H1 (cell line): Measurements from ENCODE around the gene STIM2. TPM values are rescaled to one million over a fixed set of nuclear protein-coding genes. Genes with fewer than 3 reads are reported as not detected.

Experiments
- CTCF ChIA-PET: fragments of 300-600 bp; sonication (Branson Sonifier 250); formaldehyde crosslinking; loops from one replicate; lab custom pipeline; 2021; ENCODE audit not compliant: partially characterized antibody; lab: Charles Lee
- POLR2A ChIA-PET: fragments of 300-600 bp; sonication (Branson Sonifier 250); formaldehyde crosslinking; loops from one replicate; lab custom pipeline; 2021; ENCODE audit warnings: inconsistent platforms; ENCODE audit not compliant: partially characterized antibody; lab: Charles Lee
- DNase-seq, 2 experiments: peaks; one replicate each; pipeline versions ENCODE4 v3.0.0 to v3.0.0-alpha.2; 2010 to 2022; ENCODE audit warnings: low spot score in 2 of 2, low read depth in 1 of 2, mixed read lengths in 1 of 2
- FAIRE-seq: peaks from 2 replicates; lab custom pipeline; 2011; peaks lifted over from hg19 to GRCh38; lab: Jason Lieb, UNC
- H2AFZ ChIP-seq: 2 replicates; pipeline ENCODE4 v1.8.1; 2012; ENCODE audit warnings: low read length, inconsistent platforms
- H2AK5ac ChIP-seq: 2 replicates; pipeline ENCODE4 v1.6.1; 2013; ENCODE audit warnings: low read depth, low read length
- H2BK120ac ChIP-seq: replicated peaks from 2 replicates; pipeline ENCODE3; 2013; ENCODE audit warnings: low read depth, low read length, inconsistent platforms
- H2BK12ac ChIP-seq: 2 replicates; pipeline ENCODE4 v1.6.1; 2013; ENCODE audit warnings: low read depth, low read length
- H2BK15ac ChIP-seq: 2 replicates; pipeline ENCODE4 v1.6.1; 2013; ENCODE audit warnings: low read length
- H2BK20ac ChIP-seq: 2 replicates; pipeline ENCODE4 v1.6.1; 2013; ENCODE audit warnings: low read length
- H2BK5ac ChIP-seq: 2 replicates; pipeline ENCODE4 v1.6.1; 2013; ENCODE audit warnings: low read depth, low read length
- H3K14ac ChIP-seq: 2 replicates; pipeline ENCODE4 v1.6.1; 2013; ENCODE audit warnings: inconsistent platforms; ENCODE audit not compliant: insufficient read length
- H3K18ac ChIP-seq: 2 replicates; pipeline ENCODE4 v1.6.1; 2013; ENCODE audit warnings: low read length; ENCODE audit errors: extremely low read depth
- H3K23ac ChIP-seq: 2 replicates; pipeline ENCODE4 v1.6.1; 2013; ENCODE audit warnings: inconsistent platforms; ENCODE audit not compliant: insufficient read length
- H3K23me2 ChIP-seq: 2 replicates; pipeline ENCODE4 v1.6.1; 2013; ENCODE audit warnings: low read depth, low read length
- H3K27ac ChIP-seq: 2 replicates; pipeline ENCODE4 v1.6.1; 2011; ENCODE audit warnings: low read depth, low read length, inconsistent platforms
- H3K27me3 ChIP-seq, 4 experiments: replicated peaks in 1 of 4; 1 replicate in 1 of 4; 2 replicates in 3 of 4; pipeline versions ENCODE4 v1.6.1 to v1.8.1; 2011 to 2013; ENCODE audit warnings: low read length in 3 of 4, mild to moderate bottlenecking in 3 of 4, inconsistent platforms in 2 of 4, mixed read lengths in 2 of 4, moderate library complexity in 1 of 4; ENCODE audit not compliant: control insufficient read depth in 3 of 4, insufficient read depth in 3 of 4; ENCODE audit errors: extremely low read depth in 1 of 4
- H3K36me3 ChIP-seq, 4 experiments: 2 replicates each; pipeline versions ENCODE4 v1.6.1 to v1.8.1; 2011 to 2013; ENCODE audit warnings: mild to moderate bottlenecking in 4 of 4, low read length in 3 of 4, moderate library complexity in 2 of 4, control low read depth in 1 of 4, inconsistent platforms in 1 of 4; ENCODE audit not compliant: insufficient read depth in 4 of 4, control insufficient read depth in 2 of 4
- H3K4ac ChIP-seq: replicated peaks from 2 replicates; pipeline ENCODE3; 2013; ENCODE audit warnings: low read length, low read depth, mixed read lengths, inconsistent platforms; ENCODE audit not compliant: insufficient read length
- H3K4me1 ChIP-seq, 4 experiments: replicated peaks in 1 of 4; 1 replicate in 1 of 4; 2 replicates in 3 of 4; pipeline versions ENCODE4 v1.6.1 to v1.8.1; 2011 to 2013; ENCODE audit warnings: low read length in 3 of 4, inconsistent platforms in 2 of 4, mixed read lengths in 1 of 4; ENCODE audit not compliant: insufficient read depth in 4 of 4, control insufficient read depth in 3 of 4
- H3K4me2 ChIP-seq, 2 experiments: 2 replicates each; pipeline versions ENCODE4 v1.6.1 to v1.8.1; 2011 to 2013; ENCODE audit warnings: low read depth in 2 of 2, low read length in 2 of 2, control low read depth in 1 of 2, inconsistent platforms in 1 of 2, mild to moderate bottlenecking in 1 of 2; ENCODE audit not compliant: insufficient read depth in 1 of 2
- H3K4me3 ChIP-seq, 4 experiments: fragments of 200-600, 300-600 bp in 1 of 4; sonication (generic), shearing (Covaris generic), sonication (Bioruptor Twin) in 1 of 4; 2 replicates each; pipeline versions ENCODE4 v1.5.1 to v1.8.1; 2011 to 2016; ENCODE audit warnings: low read length in 4 of 4, low read depth in 3 of 4, control low read depth in 2 of 4, inconsistent platforms in 2 of 4, mild to moderate bottlenecking in 2 of 4, mixed read lengths in 1 of 4, moderate library complexity in 1 of 4; ENCODE audit not compliant: insufficient read depth in 2 of 4; ENCODE audit errors: extremely low read depth in 1 of 4
- H3K56ac ChIP-seq: replicated peaks from 2 replicates; pipeline ENCODE3; 2013; ENCODE audit warnings: low read depth, mild to moderate bottlenecking, mixed read lengths, low read length, inconsistent platforms; ENCODE audit not compliant: insufficient read length
- H3K79me1 ChIP-seq: 2 replicates; pipeline ENCODE4 v1.6.1; 2013; ENCODE audit warnings: low read depth, low read length, control low read depth
- H3K79me2 ChIP-seq, 2 experiments: 2 replicates each; pipeline versions ENCODE4 v1.6.1 to v1.8.1; 2012 to 2013; ENCODE audit warnings: low read length in 2 of 2, mild to moderate bottlenecking in 2 of 2, inconsistent platforms in 1 of 2; ENCODE audit not compliant: insufficient read depth in 2 of 2, control insufficient read depth in 1 of 2
- H3K9ac ChIP-seq, 4 experiments: replicated peaks in 1 of 4; 1 replicate in 1 of 4; 2 replicates in 3 of 4; pipeline versions ENCODE4 v1.6.1 to v1.8.1; 2011 to 2013; ENCODE audit warnings: low read depth in 3 of 4, low read length in 3 of 4, control low read depth in 2 of 4, mild to moderate bottlenecking in 2 of 4, moderate library complexity in 2 of 4, inconsistent platforms in 1 of 4; ENCODE audit errors: extremely low read depth in 1 of 4
- H3K9me3 ChIP-seq, 2 experiments: 2 replicates each; pipeline versions ENCODE4 v1.6.1 to v1.8.1; 2012 to 2013; ENCODE audit warnings: mild to moderate bottlenecking in 2 of 2, moderate library complexity in 2 of 2, control low read depth in 1 of 2, inconsistent platforms in 1 of 2, low read depth in 1 of 2, low read length in 1 of 2, mixed read lengths in 1 of 2; ENCODE audit not compliant: insufficient read depth in 2 of 2
- H4K20me1 ChIP-seq, 2 experiments: replicated peaks in 1 of 2; 2 replicates each; pipeline versions ENCODE3 to v1.8.1; 2011 to 2013; ENCODE audit warnings: inconsistent platforms in 2 of 2, low read length in 2 of 2, mild to moderate bottlenecking in 1 of 2; ENCODE audit not compliant: insufficient read depth in 2 of 2, control insufficient read depth in 1 of 2
- H4K5ac ChIP-seq: 2 replicates; pipeline ENCODE4 v1.6.1; 2013; ENCODE audit warnings: low read length, low read depth, mixed read lengths, inconsistent platforms; ENCODE audit not compliant: insufficient read length
- H4K8ac ChIP-seq: 2 replicates; pipeline ENCODE4 v1.8.0; 2013; ENCODE audit warnings: mild to moderate bottlenecking, moderate library complexity, low read length, inconsistent platforms; ENCODE audit not compliant: insufficient read depth; ENCODE audit errors: extremely low read depth
- H4K91ac ChIP-seq: replicated peaks from 2 replicates; pipeline ENCODE3; 2013; ENCODE audit warnings: low read length, mixed read lengths, inconsistent platforms; ENCODE audit not compliant: insufficient read length
- ASH2L ChIP-seq: fragments of 200-600, 300-600 bp; sonication (generic); IDR thresholded peaks from one replicate; pipeline ENCODE4 v1.7.1; 2017; ENCODE audit warnings: low read length
- BRCA1 ChIP-seq: IDR thresholded peaks from 2 replicates; pipeline ENCODE4 v1.6.1; 2012; ENCODE audit warnings: low read depth, low read length, improper control_type of control experiment
- CBX8 ChIP-seq: fragments of 300-800, 300-1000 bp; sonication (generic); IDR thresholded peaks from 2 replicates; pipeline ENCODE4 v1.7.1; 2016; ENCODE audit warnings: low read depth, low read length, borderline replicate concordance
- EGR1 ChIP-seq: IDR thresholded peaks from 2 replicates; pipeline ENCODE4 v1.6.1; 2011; ENCODE audit warnings: low read depth, low read length, borderline replicate concordance
- MAFK ChIP-seq: IDR thresholded peaks from 2 replicates; pipeline ENCODE4 v1.6.1; 2012; ENCODE audit warnings: low read depth, mild to moderate bottlenecking, improper control_type of control experiment, low read length
- NANOG ChIP-seq: IDR thresholded peaks from 2 replicates; pipeline ENCODE4 v1.6.1; 2011; ENCODE audit warnings: low read length, low read depth, mild to moderate bottlenecking, inconsistent platforms; ENCODE audit not compliant: insufficient read depth, poor library complexity, severe bottlenecking
- RAD21 ChIP-seq, 2 experiments: IDR thresholded peaks in 1 of 2; conservative IDR thresholded peaks in 1 of 2; 2 replicates each; pipeline ENCODE4 v1.6.1; 2011; ENCODE audit warnings: low read depth in 2 of 2, low read length in 2 of 2, improper control_type of control experiment in 1 of 2, inconsistent platforms in 1 of 2, mild to moderate bottlenecking in 1 of 2, moderate library complexity in 1 of 2
- RXRA ChIP-seq: IDR thresholded peaks from 2 replicates; pipeline ENCODE4 v1.6.1; 2011; ENCODE audit warnings: low read depth, mild to moderate bottlenecking, low read length, moderate library complexity; ENCODE audit not compliant: insufficient read depth
- ZNF274 ChIP-seq: IDR thresholded peaks from 2 replicates; pipeline ENCODE4 v1.7.0; 2012; ENCODE audit warnings: low read length, borderline replicate concordance; ENCODE audit errors: extremely low read depth
- WGBS, 2 experiments: shearing (Covaris generic) in 1 of 2; methylation state at CpG; one replicate each; pipeline versions ENCODE4 v1.1.6 to v1.1.7; 2013 to 2015; ENCODE audit warnings: low lambda C conversion rate in 2 of 2, mixed read lengths in 2 of 2, inconsistent platforms in 1 of 2, low coverage in 1 of 2, missing lambda C conversion rate in 1 of 2; ENCODE audit not compliant: insufficient replicate concordance in 2 of 2, insufficient coverage in 1 of 2, insufficient read length in 1 of 2; ENCODE audit errors: extremely low coverage in 1 of 2, missing lambda C conversion rate in 1 of 2; 5-methylcytosine and 5-hydroxymethylcytosine counted together
- polyA plus RNA-seq, 7 experiments: library from polyadenylated mRNA; depleted of rRNA in 3 of 7; stranded (reverse) in 5 of 7; unstranded in 2 of 7; fragments of >200 nt in 5 of 7; fragments of 200-250 nt in 2 of 7; gene quantifications; 1 replicate in 5 of 7; 2 replicates in 1 of 7; 4 replicates in 1 of 7; pipeline versions ENCODE4 v1.2.1 to v1.2.3, GENCODE V29; 2011 to 2013; ENCODE audit warnings: missing spikeins in 2 of 7, mixed read lengths in 2 of 7
- total RNA-seq: library from RNA; stranded (reverse); fragmentation: NEBNext Ultra II Directional; extraction: Animal tissue kit (Norgen Biotek cat#: 25700); gene quantifications from 2 replicates; pipeline ENCODE4 v1.2.1, GENCODE V29; 2021

STIM2 gene
- total and polyA plus RNA-seq, 2 of the 8 experiments (the other 6 are each of a cell fraction or from before 2014, with no cell fraction given) = 22.9 to 23.0 TPM

- TF ChIP-seq RAD21 (IDR thresholded peaks at IDR 0.05 in 1 of 2, conservative IDR thresholded peaks at IDR 0.05 in 1 of 2; ENCODE audit: low read depth in 2 of 2, low read length in 2 of 2) (no peak), MAFK (no peak), EGR1 (no peak), CBX8 (no peak), ZNF274 (no peak), RXRA (no peak), NANOG (no peak), BRCA1 (no peak), ASH2L (no peak)
- H3K27me3 ChIP-seq = no peaks in the 10 kb centered on the region
- H3K18ac ChIP-seq = no peak overlapping the region
- H3K4me3 ChIP-seq = no peak overlapping the region
- H3K79me2 ChIP-seq = no peaks in the 10 kb centered on the region
- H4K5ac ChIP-seq = no peak overlapping the region
- H3K9me3 ChIP-seq = no peaks in the 10 kb centered on the region
- no peak overlapping the region for H2AFZ ChIP-seq
- H3K14ac ChIP-seq = no peak overlapping the region
- no peak overlapping the region for H3K4ac ChIP-seq
- H4K8ac ChIP-seq = no peak overlapping the region
- FAIRE-seq (no peak), DNase-seq (no peak)
- POLR2A ChIA-PET = interaction anchor here (1.3 kb wide), 1 partner anchor 19 kb away, joined by 3 read pairs; no protein-coding TSS in a partner anchor
- H3K36me3 ChIP-seq = peaks cover 0 to 10% (median 0%) of the 10 kb centered on the region in 4 experiments; a peak in 3 of 8 replicates
- H2BK12ac ChIP-seq = no peak overlapping the region
- H2BK120ac ChIP-seq = no peak overlapping the region
- WGBS, 2 experiments = 89% methylated on average over 4 of the region's 4 CpGs; no CpG with 5 or more reads in 1 of the 2 experiments
- no peaks in the 10 kb centered on the region for H3K4me1 ChIP-seq
- H4K91ac ChIP-seq = no peak overlapping the region
- H3K27ac ChIP-seq = no peak overlapping the region
- H4K20me1 ChIP-seq = no peaks in the 10 kb centered on the region
- no peak overlapping the region for H3K56ac ChIP-seq
- CTCF ChIA-PET = interaction anchor here (2.2 to 2.9 kb wide), 2 partner anchors 10 to 19 kb away, joined by 10 to 12 read pairs; no protein-coding TSS in a partner anchor
- H2AK5ac ChIP-seq = no peak overlapping the region
- no peak overlapping the region for H3K9ac ChIP-seq
- no peaks in the 10 kb centered on the region for H3K79me1 ChIP-seq
- H3K4me2 ChIP-seq = no peak overlapping the region
- no peak overlapping the region for H2BK15ac ChIP-seq
- no peak overlapping the region for H2BK20ac ChIP-seq
- no peak overlapping the region for H2BK5ac ChIP-seq
- H3K23ac ChIP-seq = no peak overlapping the region
- H3K23me2 ChIP-seq = no peaks in the 10 kb centered on the region
Observed at GRCh38 chr4:27020203-27020602, 159.6 kb downstream of the STIM2 start.
